Activated T-cell treated with anti-CD3 and anti-CD28 coated beads for 48 hours (primary cell): ENCODE data around the gene SHISA6.

ENCODE experiments used
- DNase-seq: peaks from one replicate; pipeline ENCODE4 v3.0.0-alpha.2; 2020; ENCODE audit warnings: low read depth

The SHISA6 gene

GRCh38 chr17:11539637-11540036, 298.6 kb downstream of the SHISA6 start:
- DNase-seq = no peak

DNA sequence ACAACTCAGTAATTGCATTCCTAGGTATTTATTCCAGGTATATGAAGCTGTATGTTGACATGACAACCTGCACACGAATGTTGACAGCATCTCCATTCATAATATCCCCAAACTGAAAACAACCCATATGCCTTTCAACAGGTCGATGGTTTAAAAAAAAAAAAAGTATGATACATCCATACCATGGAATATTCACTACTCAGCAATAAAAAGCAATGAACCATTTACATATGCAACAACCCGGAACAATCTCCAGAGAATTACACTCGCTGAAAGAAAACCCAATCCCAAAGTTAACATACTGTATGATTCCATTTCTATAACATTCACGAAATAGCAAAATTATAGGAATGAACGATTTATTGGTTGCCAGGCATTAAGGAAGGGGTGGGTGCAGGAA, 304.0 kb downstream of the SHISA6 start:
- no peak for DNase-seq

DNA sequence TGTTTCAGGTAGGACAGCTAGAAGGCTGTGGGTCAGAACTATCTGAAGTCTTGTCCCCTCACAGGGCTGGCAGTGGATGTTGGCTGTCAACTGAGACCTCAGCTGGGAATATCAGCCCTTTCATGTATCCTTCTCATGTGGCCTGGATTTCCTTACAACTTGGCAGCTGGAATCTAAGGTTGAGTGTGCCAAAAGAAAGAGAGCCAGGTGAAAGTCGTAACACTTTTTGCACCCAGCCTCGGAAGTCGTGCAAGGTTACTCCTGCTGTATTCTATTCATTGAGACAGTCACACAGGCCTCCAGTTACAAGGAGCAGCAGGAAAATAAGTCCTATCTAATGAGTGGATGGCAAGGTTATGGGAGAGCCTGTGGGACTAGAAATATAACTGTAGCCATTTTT, 304.7 kb downstream of the SHISA6 start:
- no peak for DNase-seq

DNA sequence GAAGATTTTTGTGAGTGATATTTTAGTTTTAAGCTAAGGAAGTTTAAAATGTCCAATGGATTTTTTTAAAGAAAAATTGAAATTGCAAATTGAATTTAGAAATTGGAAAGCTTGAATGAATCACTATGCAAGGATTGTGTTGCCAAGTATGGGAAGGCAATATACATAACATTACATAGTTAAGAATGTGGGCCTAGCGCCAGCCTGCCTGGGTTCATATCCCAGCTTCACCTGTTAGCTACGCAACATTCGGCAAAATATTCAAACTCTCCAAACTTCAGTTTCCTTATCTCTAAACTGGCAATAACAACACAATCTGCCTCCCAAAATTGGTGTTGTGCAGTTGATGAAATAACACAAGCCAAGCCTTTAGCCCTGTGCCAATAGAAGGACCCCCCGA, 306.8 kb downstream of the SHISA6 start:
- DNase-seq = no peak

DNA sequence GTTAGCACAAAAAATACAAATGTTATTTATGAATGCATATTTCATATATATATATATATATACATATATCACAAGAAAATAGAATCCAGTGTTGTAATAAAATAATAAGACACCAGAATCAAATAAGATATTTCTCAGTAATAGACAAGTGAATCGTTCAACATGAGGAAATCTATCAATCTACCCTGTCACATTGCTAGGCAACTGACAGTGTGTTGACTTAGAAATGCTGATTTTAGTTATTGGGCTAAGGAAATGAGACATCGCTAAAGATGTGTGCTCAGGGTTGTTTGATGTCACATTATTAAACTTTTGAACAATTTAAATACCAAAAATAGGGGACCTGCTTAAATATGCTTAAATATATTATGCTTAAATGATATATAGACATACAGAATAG, 307.4 kb downstream of the SHISA6 start:
- DNase-seq = no peak

GRCh38 chr17:11550431-11550830, 309.4 kb downstream of the SHISA6 start:
- DNase-seq = no peak

- no peak for DNase-seq
Observed at GRCh38 chr17:11551442-11551841, 310.4 kb downstream of the SHISA6 start.

- DNase-seq = no peak
Observed at GRCh38 chr17:11553135-11553534, 312.1 kb downstream of the SHISA6 start.

DNA sequence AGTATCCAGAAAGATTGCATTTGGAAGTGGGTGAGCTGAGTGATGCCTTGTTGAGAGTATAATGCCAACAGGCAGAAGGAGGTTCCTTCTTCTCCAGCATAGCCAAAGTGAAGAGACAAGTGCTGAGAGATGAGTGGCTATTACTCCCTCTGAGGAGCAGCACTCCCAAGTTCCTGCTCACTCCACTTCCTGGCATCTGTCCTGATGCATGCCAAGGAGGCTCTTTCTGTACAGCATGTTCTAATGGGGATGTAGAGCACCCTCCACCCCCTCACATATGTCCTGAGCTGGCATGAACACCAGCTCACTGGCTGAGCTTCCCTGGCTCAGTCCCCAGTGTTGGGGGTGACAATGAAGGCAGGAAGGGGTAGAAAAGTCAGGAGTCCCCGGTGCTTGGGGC, 313.0 kb downstream of the SHISA6 start:
- no peak for DNase-seq

DNA sequence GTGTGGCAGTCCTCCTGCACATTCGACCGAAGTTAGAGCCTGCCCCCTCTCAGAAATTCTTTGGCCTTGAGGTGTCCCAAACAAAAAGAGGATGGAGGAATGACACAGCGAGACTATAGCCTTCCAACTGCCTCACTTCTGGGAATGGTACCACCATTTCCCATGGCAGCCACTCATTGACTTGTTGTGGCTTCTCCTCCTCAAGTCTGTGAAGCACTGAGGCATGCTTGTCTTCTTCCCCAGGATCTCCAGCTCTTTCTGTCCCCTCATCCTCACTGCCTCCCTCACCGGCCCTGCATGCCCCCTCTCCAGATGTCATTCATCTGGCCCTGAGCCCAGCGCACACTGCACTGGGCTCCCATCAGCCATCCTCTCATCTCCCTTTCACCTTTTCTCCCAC, 313.5 kb downstream of the SHISA6 start:
- DNase-seq = no peak

DNA sequence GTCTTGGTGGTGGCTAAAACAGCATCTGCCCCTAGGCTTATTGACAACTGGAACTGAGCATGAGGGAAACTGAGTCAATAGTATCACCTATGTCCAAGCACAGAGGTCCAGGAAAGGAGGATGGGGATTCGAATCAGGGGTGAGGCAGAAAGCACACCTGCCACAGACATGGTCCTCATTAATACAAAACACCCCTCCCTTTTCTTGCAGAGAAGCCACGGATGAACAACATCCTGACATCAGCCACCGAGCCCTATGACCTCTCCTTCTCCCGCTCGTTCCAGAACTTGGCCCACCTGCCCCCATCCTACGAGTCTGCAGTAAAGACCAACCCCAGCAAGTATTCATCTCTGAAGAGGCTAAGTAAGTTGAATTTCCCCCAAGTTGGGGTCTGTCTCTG, 314.5 kb downstream of the SHISA6 start:
- no peak for DNase-seq

GRCh38 chr17:11557727-11558452, 316.9 kb downstream of the SHISA6 start:
- DNase-seq = no peak

- DNase-seq = no peak
Observed at GRCh38 chr17:11558681-11559234, 317.7 kb downstream of the SHISA6 start.

DNA sequence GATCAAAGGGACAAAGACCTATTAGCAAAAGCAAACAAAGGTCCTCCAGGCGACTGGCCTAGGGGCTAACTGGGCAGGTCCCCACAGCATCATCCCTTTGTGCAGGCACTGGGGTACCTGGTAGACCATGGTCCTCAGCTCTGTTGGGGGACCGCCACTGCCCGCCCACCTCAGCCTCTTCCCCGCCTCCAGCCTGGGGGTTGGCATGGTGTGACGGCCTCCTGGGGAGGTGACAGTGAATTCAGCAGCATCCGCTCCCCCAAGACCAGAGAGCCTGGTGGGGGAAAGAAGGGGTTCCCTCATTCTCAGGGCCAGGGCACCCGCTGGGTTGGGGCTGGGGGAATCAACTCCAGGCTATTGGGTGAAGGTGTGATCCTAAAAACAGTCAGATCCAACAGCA, 318.6 kb downstream of the SHISA6 start:
- no peak for DNase-seq

- DNase-seq = no peak
Observed at GRCh38 chr17:11561281-11561680, 320.3 kb downstream of the SHISA6 start.

- no peak for DNase-seq
Observed at GRCh38 chr17:11561702-11562101, 320.7 kb downstream of the SHISA6 start.

- no peak for DNase-seq
Observed at GRCh38 chr17:11564589-11565380, 323.8 kb downstream of the SHISA6 start.

DNA sequence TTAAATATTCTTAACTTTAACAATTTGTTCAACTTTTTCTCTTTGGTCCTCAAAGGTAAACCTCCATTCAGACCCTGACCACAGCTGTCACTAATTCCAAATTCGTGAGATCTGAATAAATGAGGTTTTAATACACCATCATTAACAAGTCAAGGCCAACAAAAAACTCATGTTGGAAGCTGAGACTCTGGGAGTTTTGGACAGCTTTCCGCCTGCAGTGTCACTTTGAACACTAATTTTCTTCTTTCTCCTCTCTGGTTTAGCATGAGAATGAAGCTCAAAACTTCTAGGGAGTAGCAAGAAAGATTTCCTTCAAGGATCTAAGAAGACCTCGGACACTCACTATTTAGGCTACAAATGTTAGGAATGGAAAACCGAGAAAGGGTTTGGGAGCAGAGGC, 324.6 kb downstream of the SHISA6 start:
- no peak for DNase-seq

DNA sequence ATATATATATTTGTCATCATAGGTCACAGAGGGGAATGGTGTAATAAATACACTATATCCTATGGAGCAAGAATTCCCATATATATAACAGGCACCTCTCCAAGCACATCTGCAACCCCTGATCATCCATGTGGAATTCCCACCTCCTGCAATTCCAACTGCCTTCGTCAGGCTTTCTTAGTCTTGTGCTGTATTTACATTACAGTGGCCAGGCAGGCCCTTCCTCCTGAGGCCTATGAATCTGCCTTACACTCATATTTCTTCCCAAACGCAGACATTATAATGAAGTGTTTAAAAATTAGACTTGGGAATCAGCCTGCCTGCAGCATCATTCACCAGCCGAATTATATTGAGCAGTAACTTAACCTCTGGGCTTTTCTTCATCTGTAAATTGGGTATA, 338.0 kb downstream of the SHISA6 start:
- no peak for DNase-seq

DNA sequence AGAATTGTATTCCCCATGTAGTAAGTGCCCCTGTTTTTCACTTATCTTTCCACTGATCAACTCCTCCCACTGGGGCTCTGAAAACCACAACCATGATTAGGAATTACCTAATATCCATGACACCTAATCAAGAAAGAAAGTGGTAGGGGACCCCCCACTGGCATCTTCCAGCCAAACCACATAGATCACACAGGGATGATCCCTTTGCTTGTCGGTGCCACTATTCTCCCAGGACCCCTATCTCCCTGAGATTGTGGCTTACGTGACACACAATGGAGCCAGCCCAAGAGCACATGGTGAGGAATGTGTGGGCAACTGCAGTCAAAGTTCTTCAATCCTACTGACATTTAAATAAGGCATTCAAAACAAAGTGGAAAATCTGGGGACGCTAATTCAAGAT, 339.7 kb downstream of the SHISA6 start:
- no peak for DNase-seq

DNA sequence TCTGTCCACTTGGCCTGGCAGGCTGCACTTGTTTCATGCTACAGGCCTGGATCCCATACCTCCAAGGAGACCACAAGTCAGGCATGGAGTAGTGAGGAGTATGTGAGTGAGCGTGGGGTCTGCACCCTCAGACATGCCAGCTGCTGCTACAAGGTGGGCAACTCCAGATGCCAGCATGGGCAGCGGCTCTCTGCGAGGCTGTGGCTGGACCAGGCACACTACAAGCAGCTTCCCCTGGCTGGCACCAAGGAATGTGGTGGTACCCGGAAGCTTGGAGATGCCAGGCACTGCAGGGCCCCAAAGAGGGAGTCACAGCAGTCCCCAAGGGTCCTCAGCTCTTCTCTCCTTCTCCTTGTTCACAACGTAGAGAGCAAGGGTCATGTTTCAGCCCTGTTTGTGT, 341.2 kb downstream of the SHISA6 start:
- no peak for DNase-seq

DNA sequence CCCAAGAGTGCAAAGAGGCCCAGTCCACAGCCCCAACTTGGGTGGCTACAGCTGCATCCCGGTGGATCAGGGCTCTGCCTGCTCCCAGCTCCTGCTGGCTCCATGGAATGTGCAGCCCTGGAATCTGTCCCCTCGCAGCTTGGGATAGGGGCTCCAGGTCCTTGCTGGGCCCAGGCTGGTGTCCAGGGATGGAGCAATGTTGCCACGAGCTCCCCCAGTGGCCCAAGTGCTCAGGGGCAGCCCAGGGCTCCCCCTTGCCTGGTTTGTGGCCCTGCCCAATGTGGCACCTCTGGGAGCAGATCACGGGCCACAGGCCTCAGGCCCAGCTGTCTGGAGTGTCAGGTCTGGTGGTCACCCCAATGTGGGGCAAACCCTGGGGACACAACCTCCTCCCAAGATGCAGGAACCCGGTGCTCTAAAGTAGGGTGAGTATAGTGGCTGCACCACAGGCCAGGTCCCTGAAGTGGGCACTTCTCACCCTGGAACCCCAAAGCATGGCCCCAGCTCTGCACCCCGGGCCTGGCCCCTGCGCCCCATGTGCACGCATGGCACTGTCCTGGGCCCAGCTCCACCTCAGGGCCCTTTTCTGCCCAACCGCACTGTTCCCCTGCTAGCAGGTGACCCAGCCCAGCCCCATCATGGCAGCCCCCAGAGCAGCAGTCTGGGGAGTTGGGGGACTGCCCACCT, 342.4 kb downstream of the SHISA6 start:
- DNase-seq = no peak

GRCh38 chr17:11589716-11590115, 348.7 kb downstream of the SHISA6 start:
- DNase-seq = no peak
